GM18517 (cell line): ENCODE results near the gene SNRPF.
"Not testable (repeated sequence)": the region's sequence is repeated elsewhere in the genome, so short reads cannot be mapped to it uniquely, and the experiment has no call there.

ENCODE experiments used
- ATAC-seq: cut with Tn5 transposase; IDR thresholded peaks from one replicate; pipeline ENCODE4 v1.9.1; 2021; ENCODE audit warnings: mild to moderate bottlenecking, moderate library complexity; ENCODE audit not compliant: unreplicated experiment

SNRPF gene

DNA sequence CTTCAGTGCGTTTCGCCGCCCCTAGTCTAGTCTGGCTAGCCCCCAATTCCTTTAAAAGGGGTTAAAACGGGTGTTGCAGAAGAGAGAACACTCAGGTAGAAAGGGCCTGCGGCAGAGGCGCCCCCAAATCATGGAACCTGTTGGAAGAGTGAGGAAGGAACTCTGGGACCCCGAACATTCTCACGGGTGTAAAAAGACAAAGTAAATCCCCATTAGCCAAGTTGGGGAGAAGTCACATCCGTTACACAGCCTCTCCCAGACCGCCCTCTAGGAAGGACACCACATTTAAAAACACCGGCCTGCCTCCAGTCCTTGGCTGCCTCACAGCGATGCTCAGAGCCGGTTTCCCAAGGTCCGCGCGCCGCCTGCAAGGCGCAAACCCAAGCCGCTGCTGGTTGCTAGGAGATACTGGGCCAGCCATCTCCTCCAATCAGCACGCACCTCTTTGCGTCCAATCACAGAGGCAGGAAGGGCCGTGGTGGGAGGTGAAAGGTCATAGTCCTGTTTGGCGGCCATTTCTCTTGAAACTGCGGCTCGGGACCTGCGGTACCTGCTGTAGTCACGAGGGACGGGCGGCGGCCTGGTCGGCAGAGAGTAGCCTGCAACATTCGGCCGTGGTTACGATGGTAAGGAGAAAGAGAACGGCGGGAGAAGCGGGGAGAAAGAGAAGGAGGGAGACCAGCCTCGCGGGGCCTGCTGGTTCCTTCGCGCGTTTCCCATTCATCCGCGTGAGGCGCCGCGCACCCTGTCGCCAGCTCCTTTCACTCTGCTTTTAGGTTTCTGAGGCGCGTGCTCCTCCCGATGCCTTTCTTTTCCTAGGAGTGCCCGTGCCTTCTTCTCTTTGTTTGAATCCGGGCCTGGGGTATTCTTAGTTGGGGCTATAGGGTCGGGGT is at the start of gene SNRPF:
SNRPF (plus strand) TSS at position 502 of the 893 bp plus-strand sequence; CDS start at position 624, 122 bp downstream.
- peak; percentile 98 for ATAC-seq

DNA sequence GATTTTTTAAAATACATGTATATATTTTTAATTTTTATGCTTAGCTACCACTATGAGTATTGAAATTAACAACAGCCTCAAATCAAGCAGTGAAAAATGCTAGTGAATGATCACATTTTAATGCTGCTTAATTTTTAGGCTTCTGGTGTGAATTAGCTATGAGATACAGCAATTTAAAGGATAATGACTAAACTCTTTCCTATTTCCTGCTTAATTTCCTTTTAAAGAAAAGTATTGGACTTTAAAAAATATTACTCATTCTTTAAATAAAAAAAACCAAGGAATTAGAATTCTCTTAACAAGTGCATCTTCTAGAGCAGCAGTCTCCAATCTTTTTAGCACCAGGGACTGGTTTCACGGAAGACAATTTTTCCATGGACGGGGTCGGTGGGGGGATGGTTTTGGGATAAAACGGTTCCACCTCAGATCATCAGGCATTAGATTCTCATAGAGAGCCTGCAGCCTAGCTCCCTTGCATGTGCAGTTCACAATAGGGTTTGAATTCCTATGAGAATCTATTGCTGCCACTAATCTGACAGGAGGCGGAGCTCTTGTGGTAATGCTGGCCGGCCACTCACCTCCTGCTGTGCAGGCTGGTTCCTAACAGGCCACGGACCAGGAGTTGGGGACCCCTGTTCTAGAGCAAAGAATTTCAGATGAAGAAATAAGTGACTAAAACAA is 49.6 kb upstream of the SNRPF start:
- no peak for ATAC-seq

DNA sequence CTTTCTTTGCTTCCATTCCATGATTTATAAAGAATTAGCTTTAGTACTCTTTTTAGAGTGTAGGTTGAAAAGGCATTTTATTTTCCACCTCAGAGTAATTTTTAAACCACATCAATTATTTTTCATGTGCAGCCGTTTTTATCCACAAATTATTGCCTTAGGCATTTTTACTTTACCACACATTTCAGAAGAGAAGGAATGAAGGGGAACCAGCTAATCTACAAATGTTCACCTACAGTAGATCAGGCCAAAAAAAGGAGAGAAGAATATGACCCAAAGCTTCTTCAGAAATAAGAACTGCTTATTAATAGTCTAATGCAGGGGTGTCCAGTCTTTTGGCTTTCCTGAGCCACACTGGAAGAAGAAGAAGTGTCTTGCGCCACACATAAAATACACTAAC is 48.3 kb upstream of the SNRPF start:
- ATAC-seq = no peak

DNA sequence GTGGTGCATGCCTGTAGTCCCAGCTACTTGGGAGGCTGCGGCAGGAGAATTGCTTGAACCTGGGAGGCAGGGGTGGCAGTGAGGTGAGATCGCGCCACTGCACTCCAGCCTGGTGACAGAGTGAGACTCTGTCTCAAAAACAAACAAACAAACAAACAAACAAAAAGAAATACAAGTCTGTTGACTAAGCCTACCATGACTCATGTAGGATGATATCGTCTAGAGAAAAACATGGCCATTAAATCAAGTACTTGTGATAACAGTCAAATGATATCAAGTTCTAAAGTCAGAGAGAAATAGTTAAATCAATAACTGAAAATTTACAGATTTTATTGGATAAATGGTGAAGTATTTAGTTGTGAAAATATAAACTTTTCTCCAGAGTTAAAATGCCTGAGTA is 46.6 kb upstream of the SNRPF start:
- ATAC-seq = not testable (repeated sequence)

DNA sequence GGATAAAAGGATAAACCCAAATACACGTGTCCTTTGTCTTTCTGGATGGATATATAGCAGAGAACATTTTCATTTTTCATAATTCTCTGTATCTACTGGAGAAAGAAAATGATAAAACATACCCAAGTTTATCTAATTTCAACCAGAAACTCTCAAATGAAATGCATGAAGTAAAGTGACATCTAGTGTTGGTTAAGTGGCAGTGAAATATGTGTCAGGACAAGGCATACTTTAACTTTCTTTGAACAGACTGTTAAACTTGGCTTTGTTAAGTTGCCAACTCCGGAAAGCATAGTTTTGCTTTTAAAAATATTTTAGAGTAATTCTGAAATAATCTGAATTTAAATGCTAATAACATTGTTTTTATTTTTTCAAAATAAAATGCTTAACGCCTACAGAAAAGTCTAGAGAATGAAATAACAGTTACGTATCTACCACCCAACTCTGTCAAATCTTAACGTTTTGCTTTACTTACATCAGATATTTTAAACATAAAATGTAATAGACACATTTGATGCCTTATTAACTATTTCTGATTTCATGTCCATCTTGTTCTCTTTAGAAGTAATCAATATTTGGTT is 43.0 kb upstream of the SNRPF start:
- no peak for ATAC-seq

DNA sequence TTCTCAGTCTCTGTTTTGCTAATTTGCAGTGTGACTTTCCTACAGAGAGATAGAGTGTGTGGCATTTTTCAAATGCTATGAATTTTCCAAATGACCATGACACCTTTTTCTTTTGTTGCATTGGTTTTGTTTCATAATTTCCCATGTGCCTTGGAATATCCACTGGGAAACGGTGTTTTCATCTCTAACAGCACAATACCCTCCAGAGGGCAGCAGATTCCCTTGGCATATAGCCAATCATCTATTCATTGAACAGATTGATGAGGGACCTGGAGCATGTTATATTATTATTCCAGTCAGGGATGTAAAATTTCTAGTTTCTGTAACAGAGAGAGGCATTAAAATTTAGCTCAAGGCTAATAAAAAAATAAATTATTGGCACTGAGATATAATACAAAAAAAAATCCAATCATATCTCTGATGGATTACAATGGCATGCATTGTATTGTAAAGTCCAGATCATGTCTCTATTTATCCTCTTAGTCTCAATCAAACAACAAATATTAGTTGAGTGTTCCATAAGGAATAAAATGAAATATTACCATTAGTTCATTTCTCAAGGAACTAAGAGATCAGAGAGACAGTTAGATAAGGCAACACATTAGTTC is 38.6 kb upstream of the SNRPF start:
- ATAC-seq = no peak

DNA sequence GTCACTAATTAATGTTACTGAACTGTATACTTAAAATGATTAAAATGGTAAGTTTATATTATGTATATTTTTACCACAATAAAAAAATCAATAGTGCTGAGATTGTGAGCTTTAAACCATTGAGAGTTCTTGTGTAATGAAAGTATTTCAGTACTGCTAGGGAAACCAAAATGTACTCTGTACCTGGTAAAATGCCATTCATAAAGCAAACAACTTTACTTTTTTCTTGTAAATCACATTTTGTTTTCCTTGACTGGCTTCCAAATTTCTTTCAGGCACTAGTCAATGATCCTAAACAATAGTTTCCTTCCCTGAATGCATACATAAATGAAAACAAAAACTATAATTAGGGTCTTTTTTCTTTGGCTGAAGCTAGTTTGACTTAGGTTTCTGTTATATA is 29.4 kb upstream of the SNRPF start:
- no peak for ATAC-seq

DNA sequence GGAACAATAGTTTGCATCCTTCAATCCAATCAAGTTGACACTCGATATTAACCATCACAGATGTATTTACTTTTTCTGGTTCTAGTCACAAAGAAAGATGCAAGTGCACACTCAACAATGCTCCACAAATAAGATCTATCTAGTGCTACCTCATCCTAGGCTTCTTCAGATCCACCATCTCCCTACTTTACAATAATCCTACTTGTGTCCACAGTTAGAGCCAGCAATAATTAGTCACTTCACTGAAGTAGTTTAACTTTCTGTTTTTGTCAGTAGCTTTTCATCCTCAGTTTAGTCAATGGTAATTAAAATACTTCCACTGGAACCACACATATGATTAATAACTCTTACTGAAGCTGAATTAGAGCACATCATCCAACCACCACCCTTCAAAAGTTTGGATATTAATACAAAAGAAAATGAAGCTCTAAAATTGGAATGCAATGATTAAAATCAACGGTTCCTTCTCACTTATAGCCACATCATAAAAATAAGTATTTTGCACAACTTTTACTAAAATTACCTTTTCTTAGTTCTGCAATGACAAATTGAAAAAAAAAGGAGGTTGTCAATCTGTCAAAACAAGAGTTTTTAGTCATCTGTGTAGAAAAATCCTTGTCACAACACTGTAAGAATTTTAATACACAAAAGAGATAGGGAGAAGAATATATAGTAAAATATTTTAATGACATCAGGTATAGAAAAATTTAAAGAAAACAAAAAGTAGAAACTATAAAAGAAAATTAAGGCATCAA is 28.2 kb upstream of the SNRPF start:
- ATAC-seq = no peak

DNA sequence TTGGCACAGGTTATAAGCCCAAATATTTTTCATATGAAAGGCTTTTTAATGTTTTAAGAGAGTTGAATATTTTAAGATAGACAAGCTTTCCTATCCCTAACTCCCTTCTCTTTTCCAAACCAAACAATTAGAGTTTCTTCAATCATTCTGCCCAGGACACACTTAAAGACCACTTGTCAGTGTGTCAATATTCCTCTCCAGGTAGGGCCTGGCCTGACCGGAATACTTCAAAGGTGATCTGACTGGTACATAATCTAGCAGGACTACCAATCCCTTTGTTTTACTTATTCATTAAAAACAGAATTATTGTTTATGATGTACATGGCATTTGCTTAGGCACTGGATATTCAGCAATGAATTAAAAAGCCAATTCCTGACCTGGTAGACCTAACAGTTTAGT is 24.2 kb upstream of the SNRPF start:
- ATAC-seq = no peak

DNA sequence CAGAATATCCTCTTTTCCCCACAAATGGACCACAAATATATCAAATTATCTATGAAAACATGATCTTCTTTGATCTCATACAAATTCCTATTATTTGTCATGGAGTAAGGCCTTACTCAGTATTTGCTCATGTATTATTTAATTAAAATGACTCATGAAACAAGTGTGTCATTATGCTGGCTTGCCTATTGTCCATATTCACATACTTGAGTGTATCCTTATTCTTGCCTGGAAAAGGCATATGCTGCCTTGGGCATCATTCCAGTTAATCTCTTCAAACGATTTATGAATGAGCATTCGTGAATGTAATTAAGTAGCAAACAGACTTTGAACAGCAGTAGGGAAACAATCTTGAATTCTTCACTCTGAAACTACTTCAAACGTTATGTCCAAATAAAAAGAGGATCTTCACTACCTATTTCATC is 22.6 kb upstream of the SNRPF start:
- no peak for ATAC-seq

DNA sequence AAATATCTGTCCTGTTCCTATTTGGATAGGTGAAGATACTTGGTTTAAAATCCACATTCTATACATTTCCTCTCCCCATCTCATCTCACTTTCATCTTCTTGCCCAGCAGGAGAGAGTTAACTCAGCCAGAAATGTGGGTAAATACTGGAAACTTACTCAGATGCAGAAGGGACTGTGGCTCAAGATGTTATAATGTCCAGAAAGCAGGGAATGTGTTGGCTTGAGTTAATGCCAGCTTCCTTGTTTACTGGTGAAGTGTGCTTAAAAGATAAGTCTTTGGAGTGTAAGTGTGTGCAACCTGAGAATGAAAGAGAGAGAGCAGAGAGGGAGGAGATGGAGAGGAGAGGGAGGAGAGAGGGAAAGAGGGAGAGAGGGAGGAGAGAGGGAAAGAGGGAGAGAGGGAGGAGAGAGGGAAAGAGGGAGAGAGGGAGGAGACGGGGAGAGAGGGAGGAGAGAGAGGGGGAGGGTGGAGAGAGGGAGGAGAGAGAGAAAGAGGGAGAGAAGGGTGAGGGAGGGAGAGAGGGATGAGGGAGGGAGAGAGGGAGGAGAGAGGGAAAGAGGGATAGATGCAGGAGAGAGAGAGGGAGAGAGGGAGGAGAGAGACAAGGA is 22.0 kb upstream of the SNRPF start:
- no peak for ATAC-seq

DNA sequence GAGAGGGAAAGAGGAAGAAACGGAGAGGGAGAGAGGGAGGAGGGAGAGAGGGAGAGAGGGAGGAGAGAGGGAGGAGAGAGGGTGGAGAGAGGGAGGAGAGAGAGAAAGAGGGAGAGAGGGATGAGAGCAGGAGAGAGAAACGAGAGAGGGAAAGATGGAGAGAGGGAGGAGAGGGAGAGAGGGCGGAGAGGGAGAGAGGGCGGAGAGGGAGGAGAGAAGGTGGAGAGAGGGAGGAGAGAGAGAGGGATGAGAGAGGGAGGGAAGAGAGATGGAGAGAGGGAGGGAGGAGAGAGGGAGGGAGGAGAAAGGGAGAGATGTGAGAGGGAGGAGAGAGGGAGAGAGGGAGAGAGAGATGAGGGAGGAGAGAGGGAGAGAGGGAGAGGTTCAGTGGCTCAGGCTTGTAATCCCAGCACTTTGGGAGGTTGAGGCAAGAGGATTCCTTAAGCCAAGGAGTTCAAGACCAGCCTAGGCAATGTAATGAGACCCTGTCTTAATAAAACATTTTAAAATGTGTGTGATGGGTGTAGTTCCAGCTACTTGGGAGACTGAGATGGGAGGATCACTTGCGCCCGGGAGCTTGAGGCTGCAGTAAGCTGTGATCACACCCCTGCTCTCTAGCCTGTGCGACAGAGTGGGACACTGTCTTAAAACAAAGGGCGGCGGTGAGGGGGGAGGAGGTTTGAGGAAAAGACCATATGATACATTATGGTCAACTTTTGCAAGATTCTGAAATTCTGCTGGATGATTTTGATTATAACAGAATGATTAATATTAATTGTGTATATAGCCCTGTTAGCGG is 21.3 kb upstream of the SNRPF start:
- ATAC-seq = no peak

DNA sequence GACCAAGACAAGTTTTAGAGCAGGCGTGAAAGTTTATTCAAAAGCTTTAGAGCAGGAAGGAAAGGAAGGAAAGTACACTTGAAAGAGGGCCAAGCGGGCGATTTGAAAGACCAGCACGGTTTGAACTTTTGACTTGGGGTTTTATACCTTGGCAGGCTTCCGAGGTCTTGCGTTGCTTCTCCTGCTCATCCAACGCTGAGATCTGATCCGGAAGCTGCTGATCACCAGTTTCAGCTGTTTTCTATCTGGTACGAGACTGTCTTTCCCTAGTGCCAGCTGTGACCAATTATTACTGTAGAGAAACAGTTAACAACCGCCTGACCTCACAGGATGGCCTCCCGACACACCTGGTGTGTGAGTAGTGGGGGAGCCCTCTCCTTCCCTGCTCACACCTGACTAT is 20.6 kb upstream of the SNRPF start:
- no peak for ATAC-seq

DNA sequence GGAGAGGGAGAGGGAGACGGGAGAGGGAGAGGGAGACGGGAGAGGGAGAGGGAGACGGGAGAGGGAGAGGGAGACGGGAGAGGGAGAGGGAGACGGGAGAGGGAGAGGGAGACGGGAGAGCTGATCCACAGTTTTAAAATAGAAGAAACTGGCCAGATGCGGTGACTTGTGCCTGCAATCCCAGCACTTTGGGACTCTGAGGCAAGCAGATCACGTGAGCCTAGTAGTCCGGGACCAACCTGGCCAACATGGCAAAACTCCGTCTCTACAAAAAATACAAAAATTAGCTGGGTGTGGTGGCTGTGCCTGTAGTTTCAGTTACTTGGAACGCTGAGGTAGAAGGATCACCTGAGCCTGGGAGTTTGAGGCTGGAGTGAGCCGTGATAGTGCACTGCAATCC is 16.3 kb upstream of the SNRPF start:
- ATAC-seq = not testable (repeated sequence)

DNA sequence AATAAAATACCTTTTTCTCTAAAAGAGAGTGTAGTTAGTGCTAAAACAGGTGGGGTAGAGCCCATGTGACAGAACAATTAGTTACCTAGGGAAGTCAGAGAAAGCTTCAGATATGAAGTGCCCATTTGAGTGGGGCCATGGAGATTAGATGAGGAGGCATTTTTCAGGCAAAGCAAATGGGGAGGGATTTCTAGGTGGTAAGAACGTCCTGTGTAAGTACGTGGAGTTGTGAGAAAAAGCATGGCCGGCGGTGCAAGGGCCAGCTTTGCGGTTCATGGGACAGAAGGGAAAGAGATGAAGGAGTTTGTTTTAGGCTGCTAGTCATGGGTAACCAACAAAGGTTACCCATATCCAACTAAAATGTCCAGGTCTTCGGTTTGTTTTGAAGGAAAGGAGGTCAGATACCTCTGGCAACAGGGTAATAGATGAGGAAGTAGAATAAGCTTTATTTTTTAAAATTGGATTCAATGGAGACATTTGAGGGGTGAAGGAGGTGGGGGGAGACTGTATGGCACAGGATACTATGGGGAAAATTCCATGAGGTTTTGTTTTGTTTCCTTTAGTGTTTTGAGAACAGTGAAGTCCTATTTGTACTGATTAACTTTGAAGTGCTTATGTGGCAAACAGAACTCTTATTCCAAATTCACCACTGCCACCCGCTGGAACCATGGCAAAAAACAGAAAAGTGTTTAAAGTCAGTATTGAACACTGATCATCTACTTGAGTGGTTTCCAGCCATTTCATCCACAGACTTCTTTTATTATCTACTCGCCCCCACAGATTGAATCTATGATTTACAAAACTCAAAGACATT is 10.0 kb upstream of the SNRPF start:
- no peak for ATAC-seq

DNA sequence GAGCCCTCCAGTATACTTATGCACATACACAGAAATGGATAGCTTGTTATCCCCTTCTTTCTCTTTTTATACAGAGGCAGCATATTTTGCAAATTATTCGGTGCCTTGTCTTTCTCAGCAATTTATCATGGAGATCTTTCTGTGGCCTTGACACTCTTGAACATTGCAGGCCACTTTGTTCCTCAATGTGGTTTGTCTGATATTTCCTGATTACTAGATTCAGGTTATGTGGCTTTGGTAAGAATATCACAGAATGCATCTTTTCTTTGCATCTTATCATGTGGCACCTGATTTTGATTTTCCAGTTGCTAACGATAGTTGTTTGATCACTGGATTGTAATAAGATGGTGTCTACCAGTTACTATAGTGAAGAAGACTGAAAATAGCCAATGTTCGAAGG is 7.1 kb upstream of the SNRPF start:
- no peak for ATAC-seq

DNA sequence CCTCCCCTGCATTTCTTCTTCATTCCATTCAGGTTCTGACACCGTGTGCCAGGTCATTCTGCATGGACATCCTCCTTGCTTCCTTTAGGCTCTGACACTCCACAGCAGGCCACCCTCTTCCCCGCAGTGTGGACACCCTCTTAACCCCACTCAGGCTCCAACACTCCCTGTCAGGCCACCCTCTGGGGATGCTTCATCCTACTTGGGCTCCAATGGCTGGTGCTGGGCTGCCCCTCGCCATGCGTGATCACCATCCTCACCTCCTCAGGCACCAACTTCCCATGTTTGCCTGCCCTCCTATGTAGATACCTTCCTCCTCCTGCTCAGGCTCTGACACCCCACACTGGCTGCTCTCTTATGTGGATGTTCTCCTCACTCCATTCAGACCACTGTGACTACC is 6.6 kb upstream of the SNRPF start:
- no peak for ATAC-seq

DNA sequence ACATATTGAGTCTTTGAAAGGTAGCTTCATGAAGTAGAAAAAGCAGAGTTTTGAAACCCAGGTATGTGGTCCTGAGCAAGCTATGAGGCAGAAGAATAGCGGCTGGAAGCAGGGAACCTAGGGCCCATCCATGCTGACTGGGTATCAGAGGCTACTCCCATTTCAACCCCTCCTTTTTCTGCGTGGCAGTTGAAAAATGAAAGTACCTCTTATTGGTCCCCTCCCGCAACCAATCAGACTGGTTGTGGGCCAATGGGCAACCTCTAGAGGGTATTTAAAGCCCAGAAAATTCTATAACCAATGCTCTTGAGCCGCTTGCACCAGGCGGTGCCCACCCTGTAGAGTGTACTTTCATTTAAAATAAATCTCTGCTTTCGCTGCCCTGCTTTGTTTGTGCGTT is 1.6 kb upstream of the SNRPF start:
- ATAC-seq = no peak

DNA sequence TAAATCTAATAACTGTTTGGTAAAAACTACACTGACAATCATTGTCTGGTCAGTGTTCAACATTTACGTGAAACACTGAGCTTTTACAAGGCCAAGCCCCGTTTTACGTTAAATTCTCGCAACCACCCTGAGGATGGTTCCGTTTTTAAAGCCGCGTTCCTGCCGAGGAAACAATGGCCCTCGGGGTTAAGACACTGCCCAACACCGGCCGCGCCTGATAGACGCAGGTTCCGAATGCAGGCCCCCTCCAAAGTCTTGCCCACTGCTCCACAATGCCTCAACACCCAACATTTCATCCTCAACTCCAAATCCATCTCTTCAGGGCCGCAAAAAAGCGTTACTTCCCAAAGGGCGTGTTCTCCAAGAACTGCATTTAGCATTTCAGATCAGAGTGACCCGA is 953 bp upstream of the SNRPF start:
- no peak for ATAC-seq
